Hindlimb muscle (tissue), 1 donor: ENCODE results near the gene FBXL7. TPM values are rescaled to one million over a fixed set of nuclear protein-coding genes. Genes with fewer than 3 reads are reported as not detected.

Source experiments
- DNase-seq: peaks from one replicate; pipeline ENCODE4 v3.0.0-alpha.2; 2013
- polyA plus RNA-seq: library from polyadenylated mRNA; unstranded; fragments of 120-200 nt; gene quantifications from one replicate; pipeline ENCODE4 v1.2.1, GENCODE V29; 2013; ENCODE audit not compliant: insufficient read length

The FBXL7 gene
- polyA plus RNA-seq, 1 donor = 23.7 TPM

DNA sequence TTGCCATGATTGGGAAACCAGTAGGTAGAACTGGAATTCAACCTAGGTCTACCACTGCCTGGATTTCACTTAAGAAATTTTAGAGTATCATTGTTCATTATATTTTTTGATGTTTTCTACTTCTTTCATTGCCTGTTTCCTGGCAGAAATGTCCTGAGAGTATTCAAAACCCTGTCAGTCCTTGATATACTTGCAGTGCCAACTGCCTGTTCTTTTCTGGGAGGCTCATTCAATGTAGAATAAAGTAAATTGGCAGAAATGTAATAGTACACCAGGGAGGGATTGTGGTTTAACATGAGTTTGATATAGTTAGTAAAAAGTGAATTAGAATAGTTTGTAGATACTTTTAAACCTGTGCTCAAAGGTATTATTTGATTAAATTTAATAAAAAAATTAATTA, 286.3 kb downstream of the FBXL7 start:
- no peak for DNase-seq

- no peak for DNase-seq
Measured at GRCh38 chr5:15786884-15787283, 286.9 kb downstream of the FBXL7 start.

GRCh38 chr5:15787681-15788080, 287.7 kb downstream of the FBXL7 start:
- DNase-seq = no peak

DNA sequence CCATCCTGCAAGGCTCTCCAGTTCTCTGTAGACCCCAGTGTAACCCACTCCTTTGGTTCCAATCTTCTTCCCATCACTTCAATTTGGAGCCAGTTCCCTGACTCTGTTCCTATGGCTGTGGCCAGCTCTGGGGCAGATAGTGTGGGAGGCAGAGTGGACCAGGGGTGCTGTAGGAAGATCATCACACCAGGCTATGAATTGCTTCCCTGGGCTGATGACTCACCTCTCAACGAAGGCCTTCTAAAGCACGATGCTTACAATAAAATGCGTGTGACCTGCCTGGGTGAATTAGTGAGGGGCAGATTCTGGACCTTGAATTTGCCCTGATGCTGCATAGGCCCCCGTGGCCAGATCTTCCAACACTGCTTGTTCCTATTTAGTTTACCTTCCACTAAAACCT, 289.7 kb downstream of the FBXL7 start:
- DNase-seq = no peak

- no peak for DNase-seq
Measured at GRCh38 chr5:15790446-15791018, 290.6 kb downstream of the FBXL7 start.

GRCh38 chr5:15791274-15791673, 291.3 kb downstream of the FBXL7 start:
- no peak for DNase-seq

GRCh38 chr5:15791859-15792258, 291.9 kb downstream of the FBXL7 start:
- DNase-seq = no peak

- no peak for DNase-seq
Measured at GRCh38 chr5:15794052-15794985, 294.3 kb downstream of the FBXL7 start.

- no peak for DNase-seq
Measured at GRCh38 chr5:15796096-15796495, 296.1 kb downstream of the FBXL7 start.

- no peak for DNase-seq
Measured at GRCh38 chr5:15796557-15796956, 296.6 kb downstream of the FBXL7 start.

GRCh38 chr5:15797116-15797515, 297.1 kb downstream of the FBXL7 start:
- DNase-seq = no peak

DNA sequence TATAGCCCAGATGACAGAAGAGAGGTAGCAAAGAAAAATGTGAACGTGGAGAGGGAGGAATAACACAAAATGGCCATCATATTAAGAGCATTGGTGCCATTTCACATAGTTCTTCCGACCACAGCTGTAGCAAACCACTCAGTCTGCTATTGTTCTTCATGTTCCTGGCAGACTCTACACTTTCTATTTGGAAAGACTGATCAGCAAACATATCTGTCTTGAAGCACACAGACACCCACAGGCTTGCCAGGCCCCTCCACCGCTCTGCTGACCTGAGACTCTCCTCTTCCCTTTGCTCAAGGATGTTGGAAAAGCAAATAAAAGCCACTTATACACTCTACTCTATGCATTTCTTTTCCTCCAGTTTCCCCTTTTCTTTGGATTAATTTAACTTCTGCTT, 298.0 kb downstream of the FBXL7 start:
- no peak for DNase-seq

DNA sequence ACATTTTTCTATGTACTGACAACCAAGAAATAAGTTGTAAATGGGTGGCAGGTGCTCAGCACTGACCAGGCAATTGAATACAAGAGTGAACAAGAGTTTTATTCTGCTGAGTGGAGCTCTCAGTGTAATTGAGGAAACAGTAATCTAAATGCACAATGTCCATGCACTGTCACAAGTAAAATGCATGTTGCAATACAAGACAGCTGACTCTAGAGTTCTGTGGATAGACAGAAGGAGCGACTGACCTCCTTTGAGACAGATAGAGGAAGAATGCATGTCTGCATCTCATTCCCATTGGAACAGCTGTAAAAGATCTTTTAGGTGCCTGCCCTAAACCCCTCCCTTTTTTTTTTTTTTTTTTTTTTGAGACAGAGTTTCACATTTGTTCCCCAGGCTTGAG, 299.0 kb downstream of the FBXL7 start:
- no peak for DNase-seq

GRCh38 chr5:15799612-15800011, 299.6 kb downstream of the FBXL7 start:
- DNase-seq = no peak

DNA sequence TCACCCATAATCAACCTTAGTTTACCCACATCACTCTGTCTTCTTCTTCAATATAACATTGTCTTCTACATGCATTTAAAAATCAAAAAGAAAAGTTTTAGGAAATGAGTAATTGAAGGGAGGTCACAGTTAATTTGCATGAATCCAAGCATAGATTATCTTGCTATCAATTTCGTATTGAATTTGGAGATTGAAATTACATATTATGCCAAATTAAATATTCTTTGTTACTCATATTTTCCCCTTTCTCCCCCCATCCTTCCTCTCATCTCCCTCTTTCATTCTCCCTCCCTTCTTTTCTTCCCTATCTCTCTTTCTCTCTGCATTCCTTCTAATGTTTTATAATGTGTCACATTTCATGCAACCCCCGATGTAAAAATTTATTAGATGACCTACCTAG, 303.3 kb downstream of the FBXL7 start:
- DNase-seq = no peak

GRCh38 chr5:15806613-15807012, 306.6 kb downstream of the FBXL7 start:
- no peak for DNase-seq

DNA sequence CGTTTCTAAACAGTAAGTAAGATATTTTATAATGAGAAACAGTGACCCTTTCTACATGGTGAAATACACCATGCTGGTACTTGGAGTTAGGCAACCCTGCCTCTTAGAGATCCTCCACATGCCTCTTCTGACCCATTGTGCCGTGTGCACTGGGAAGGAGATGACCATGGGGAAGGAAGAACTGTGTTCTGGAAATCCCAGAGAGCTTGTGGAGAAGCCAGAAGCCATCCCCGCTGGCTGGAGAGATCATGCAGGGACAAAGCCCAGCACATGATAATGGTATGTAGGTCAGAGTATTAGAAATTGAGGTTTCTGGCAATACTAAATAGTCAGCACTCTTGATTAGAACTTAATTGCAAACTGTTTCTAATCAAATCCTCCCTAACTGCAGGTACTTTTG, 307.3 kb downstream of the FBXL7 start:
- no peak for DNase-seq

GRCh38 chr5:15807871-15808270, 307.9 kb downstream of the FBXL7 start:
- no peak for DNase-seq

DNA sequence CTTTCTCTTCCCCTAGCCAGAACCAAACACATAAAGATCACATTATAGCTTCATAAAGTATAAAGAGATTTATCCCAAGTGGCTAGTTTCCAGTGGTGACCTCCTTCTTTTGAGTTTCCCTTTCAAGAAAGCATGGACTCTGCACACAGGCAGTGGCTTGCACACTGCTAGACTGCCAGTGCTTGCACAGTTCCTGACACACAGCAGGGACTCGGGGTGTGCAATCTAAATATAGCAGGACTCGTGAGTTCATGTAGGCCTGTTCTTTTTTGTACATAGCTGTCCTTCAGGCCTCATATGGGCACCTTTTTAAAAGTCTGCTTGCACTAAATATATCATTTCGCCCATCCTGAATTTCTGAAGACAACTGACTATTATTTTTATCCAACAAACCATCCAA, 308.6 kb downstream of the FBXL7 start:
- DNase-seq = no peak

GRCh38 chr5:15819617-15820016, 319.6 kb downstream of the FBXL7 start:
- DNase-seq = no peak

DNA sequence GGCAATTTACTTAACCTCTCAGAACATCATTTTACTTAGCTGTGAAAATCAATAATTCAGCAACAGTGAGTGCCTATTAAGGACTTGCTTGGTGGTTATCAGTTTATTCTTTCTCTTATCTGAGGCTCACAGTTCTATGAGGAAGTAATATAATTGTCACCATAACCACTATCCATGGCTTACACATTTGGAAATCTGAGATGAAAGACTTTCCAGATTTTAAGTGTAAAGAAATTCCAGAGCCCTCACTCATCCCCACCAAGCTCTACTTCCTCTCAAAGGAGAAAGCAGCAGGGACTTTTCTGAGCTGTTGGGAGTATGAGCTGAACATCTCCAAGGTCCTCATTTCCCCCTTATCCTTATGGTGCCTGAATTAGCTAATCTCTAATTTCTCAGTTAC, 321.5 kb downstream of the FBXL7 start:
- no peak for DNase-seq

- no peak for DNase-seq
Measured at GRCh38 chr5:15823398-15823797, 323.4 kb downstream of the FBXL7 start.

DNA sequence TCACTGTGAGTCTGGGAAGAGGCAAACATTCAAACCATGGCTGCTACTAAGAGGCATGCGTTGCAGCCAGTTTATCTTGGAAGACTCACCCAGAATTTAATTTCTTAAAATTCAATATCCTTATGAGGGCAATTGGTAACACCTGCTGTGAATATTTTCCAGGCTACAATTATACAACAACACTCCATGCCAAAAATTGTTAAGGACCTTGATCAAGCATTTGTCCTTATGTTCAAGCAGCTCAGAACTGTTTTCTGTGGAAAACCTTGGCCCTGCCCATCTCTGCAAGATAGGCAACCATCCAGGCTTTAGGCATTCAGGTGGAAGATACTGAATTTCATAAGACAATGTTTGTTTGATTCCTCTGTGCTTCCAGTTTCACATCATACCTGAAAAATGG, 327.8 kb downstream of the FBXL7 start:
- no peak for DNase-seq

DNA sequence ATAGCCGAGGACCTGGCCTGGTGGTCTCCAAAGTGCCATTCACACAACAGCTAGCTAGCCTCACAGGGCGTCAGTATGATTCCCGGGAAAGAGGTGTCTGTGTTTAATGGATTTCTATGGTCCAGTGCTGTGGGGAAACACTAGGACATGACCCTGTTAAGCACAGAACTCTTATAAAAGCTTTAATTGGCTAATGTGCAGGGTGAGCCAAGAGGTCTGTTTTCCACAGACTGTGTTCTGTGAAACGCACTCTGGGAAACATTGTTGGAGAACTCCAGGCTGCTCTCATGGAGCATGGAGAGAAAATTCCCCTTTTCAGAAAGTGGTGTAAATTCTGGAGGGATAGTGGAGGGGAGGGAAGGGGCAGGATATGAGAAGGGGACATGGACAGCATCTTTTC, 331.4 kb downstream of the FBXL7 start:
- no peak for DNase-seq
